HepG2 (cell line): ENCODE measurements around the gene CHMP1A. TPM values are rescaled to one million over a fixed set of nuclear protein-coding genes. Genes with fewer than 3 reads are reported as not detected.

Experiments
- AGO1 ChIP-seq: fragments of 200-400 bp; formaldehyde crosslinking; IDR thresholded peaks from 2 replicates; pipeline ENCODE4 v1.6.1; 2017; ENCODE audit warnings: mild to moderate bottlenecking, low read depth, low read length, moderate library complexity; ENCODE audit not compliant: poor library complexity, severe bottlenecking
- BORCS8-MEF2B ChIP-seq: sonication (generic); formaldehyde crosslinking; IDR thresholded peaks from 2 replicates; pipeline ENCODE4 v1.8.0; 2022; ENCODE audit warnings: mild to moderate bottlenecking, missing genetic modification reagents
- CAMTA2 ChIP-seq: sonication (generic); formaldehyde crosslinking; IDR thresholded peaks from 2 replicates; pipeline ENCODE4 v1.4.0; 2020; ENCODE audit warnings: mild to moderate bottlenecking, missing genetic modification reagents, borderline replicate concordance
- ERF ChIP-seq: IDR thresholded peaks from 2 replicates; pipeline ENCODE4 v1.6.1; 2018; ENCODE audit warnings: missing biosample characterization, missing genetic modification reagents
- KAT2B ChIP-seq: fragments of 150-350 bp; IDR thresholded peaks from 2 replicates; pipeline ENCODE4 v1.6.1; 2014; ENCODE audit warnings: low read depth, low read length, borderline replicate concordance
- MZF1 ChIP-seq: sonication (generic); formaldehyde crosslinking; IDR thresholded peaks from 2 replicates; pipeline ENCODE4 v1.8.1; 2023; ENCODE audit warnings: mild to moderate bottlenecking, missing genetic modification reagents, borderline replicate concordance
- NFRKB ChIP-seq: fragments of 450-650 bp; IDR thresholded peaks from 2 replicates; pipeline ENCODE4 v1.6.1; 2017
- NR2F6 ChIP-seq, 2 experiments: IDR thresholded peaks; 2 replicates each; pipeline ENCODE4 v1.6.1; 2016; ENCODE audit warnings: antibody characterized with exemption in 1 of 2, mild to moderate bottlenecking in 1 of 2
- PAWR ChIP-seq: sonication (generic); formaldehyde crosslinking; IDR thresholded peaks from 2 replicates; pipeline ENCODE4 v1.4.0; 2020; ENCODE audit warnings: missing genetic modification reagents, mild to moderate bottlenecking, borderline replicate concordance
- POLR2AphosphoS5 ChIP-seq: IDR thresholded peaks from 2 replicates; pipeline ENCODE4 v1.6.1; 2012; ENCODE audit warnings: low read depth, low read length
- RARA ChIP-seq: IDR thresholded peaks from 2 replicates; pipeline ENCODE4 v1.6.1; 2016; ENCODE audit warnings: missing genetic modification reagents, missing compliant biosample characterization
- RBAK ChIP-seq: sonication (generic); formaldehyde crosslinking; IDR thresholded peaks from 2 replicates; pipeline ENCODE4 v1.5.1; 2020; ENCODE audit warnings: mild to moderate bottlenecking, missing genetic modification reagents
- RFXANK ChIP-seq: IDR thresholded peaks from 2 replicates; pipeline ENCODE4 v1.6.1; 2016
- SMARCC2 ChIP-seq: fragments of 450-650 bp; IDR thresholded peaks from 2 replicates; pipeline ENCODE4 v1.6.1; 2017; ENCODE audit warnings: antibody characterized with exemption, mild to moderate bottlenecking
- ZNF121 ChIP-seq: sonication (generic); formaldehyde crosslinking; IDR thresholded peaks from 2 replicates; pipeline ENCODE4 v1.5.0; 2020; ENCODE audit warnings: mild to moderate bottlenecking, missing genetic modification reagents
- ZNF331 ChIP-seq: sonication (generic); formaldehyde crosslinking; IDR thresholded peaks from 2 replicates; pipeline ENCODE4 v1.4.0; 2020; ENCODE audit warnings: missing genetic modification reagents
- ZNF431 ChIP-seq: sonication (generic); formaldehyde crosslinking; IDR thresholded peaks from 2 replicates; pipeline ENCODE4 v1.9.0; 2022; ENCODE audit warnings: missing genetic modification reagents, low read depth, mild to moderate bottlenecking, borderline replicate concordance
- ZNF605 ChIP-seq: sonication (generic); formaldehyde crosslinking; IDR thresholded peaks from 2 replicates; pipeline ENCODE4 v1.8.0; 2022; ENCODE audit warnings: mild to moderate bottlenecking, missing genetic modification reagents
- ZNF788 ChIP-seq: sonication (generic); formaldehyde crosslinking; IDR thresholded peaks from 2 replicates; pipeline ENCODE4 v1.5.0; 2020; ENCODE audit warnings: mild to moderate bottlenecking, missing genetic modification reagents, borderline replicate concordance
- ZSCAN25 ChIP-seq: sonication (generic); formaldehyde crosslinking; IDR thresholded peaks from 2 replicates; pipeline ENCODE4 v1.8.0; 2022; ENCODE audit warnings: mild to moderate bottlenecking, missing genetic modification reagents
- polyA plus RNA-seq, 8 experiments: library from polyadenylated mRNA; depleted of rRNA in 3 of 8; stranded (reverse) in 7 of 8; unstranded in 1 of 8; fragments of >200 nt; fragmentation: Illumina TruSeq in 4 of 8; extraction: Trizol in 4 of 8; gene quantifications; 2 replicates each; pipeline versions ENCODE4 v1.2.1 to v1.2.3, GENCODE V29; 2011 to 2016; ENCODE audit warnings: low read depth in 4 of 8, missing spikeins in 1 of 8, mixed read lengths in 1 of 8; ENCODE audit not compliant: insufficient read depth in 1 of 8
- total RNA-seq, 5 experiments: library from RNA; depleted of rRNA; stranded (reverse); fragments of >200 nt; fragmentation: Illumina TruSeq; extraction: Trizol; gene quantifications; 2 replicates each; pipeline ENCODE4 v1.2.3, GENCODE V29; 2016; ENCODE audit warnings: low read depth in 1 of 5
- TF ChIP-seq, protein P1 (sequence below): fragments of 450-650 bp; IDR thresholded peaks from 2 replicates; pipeline ENCODE4 v1.6.1; 2017; ENCODE audit warnings: mild to moderate bottlenecking
- TF ChIP-seq, protein P2 (sequence below): sonication (generic); formaldehyde crosslinking; IDR thresholded peaks from 2 replicates; pipeline ENCODE4 v1.8.0; 2022; ENCODE audit warnings: low read depth, missing genetic modification reagents
- TF ChIP-seq, protein P3 (sequence below): sonication (generic); formaldehyde crosslinking; conservative IDR thresholded peaks from 2 replicates; pipeline ENCODE4 v1.8.0; 2022; ENCODE audit warnings: mild to moderate bottlenecking, moderate library complexity, missing genetic modification reagents
- TF ChIP-seq, protein P4 (sequence below): sonication (generic); formaldehyde crosslinking; IDR thresholded peaks from 2 replicates; pipeline ENCODE4 v1.5.1; 2020; ENCODE audit warnings: missing genetic modification reagents, mild to moderate bottlenecking, borderline replicate concordance

CHMP1A gene
- total and polyA plus RNA-seq, 2 of the 13 experiments (the other 11 are each of a cell fraction or from before 2014, with no cell fraction given) = 69.4 to 73.3 TPM

DNA sequence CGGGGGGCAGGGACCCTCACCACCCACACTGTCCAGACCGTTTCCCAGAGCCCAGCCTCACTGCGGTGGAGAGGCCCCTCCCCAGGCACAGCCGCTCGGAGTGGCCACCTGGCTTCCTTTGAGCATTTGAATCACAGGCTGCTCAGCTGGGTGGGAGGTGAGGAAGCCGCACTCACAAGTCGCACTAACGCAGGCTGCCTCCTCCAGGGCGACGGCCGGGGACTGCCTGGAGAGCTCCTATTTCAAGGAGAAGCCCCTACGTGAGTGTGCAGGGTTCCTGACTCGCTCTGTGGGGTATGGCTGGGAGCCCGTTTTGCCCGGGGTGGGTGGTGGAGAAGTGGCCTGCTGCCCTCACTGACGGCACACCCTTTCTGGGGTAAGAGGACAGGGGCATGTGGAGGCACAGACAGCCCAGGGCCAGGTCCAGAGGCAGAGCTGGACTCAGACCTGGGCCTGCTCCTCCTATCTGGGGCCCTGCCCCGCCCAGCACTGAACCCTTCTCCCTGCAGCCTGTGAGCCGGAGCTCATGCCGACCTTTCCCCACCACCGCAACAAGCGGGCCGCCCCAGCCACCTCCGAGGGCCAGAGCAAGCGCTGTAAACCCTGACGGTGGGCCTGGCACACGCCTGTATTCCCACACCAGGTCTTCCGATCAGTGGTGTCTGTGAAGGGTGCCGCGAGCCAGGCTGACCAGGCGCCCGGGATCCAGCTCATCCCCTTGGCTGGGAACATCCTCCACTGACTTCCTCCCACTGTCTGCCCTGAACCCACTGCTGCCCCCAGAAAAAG lies 37.8 kb upstream of the CHMP1A start (continued):
- TF ChIP-seq KAT2B = no peak
- peak; percentile 62 for TF ChIP-seq ERF (CRISPR knock-in tag)
- peak; percentile 52; the same call in 1 of the 2 replicates for TF ChIP-seq ZSCAN25
- TF ChIP-seq AGO1 = peak; percentile 97
- no peak; the same call in 1 of the 2 replicates for TF ChIP-seq POLR2AphosphoS5
- TF ChIP-seq SMARCC2 = no peak
- TF ChIP-seq, protein P1, sequence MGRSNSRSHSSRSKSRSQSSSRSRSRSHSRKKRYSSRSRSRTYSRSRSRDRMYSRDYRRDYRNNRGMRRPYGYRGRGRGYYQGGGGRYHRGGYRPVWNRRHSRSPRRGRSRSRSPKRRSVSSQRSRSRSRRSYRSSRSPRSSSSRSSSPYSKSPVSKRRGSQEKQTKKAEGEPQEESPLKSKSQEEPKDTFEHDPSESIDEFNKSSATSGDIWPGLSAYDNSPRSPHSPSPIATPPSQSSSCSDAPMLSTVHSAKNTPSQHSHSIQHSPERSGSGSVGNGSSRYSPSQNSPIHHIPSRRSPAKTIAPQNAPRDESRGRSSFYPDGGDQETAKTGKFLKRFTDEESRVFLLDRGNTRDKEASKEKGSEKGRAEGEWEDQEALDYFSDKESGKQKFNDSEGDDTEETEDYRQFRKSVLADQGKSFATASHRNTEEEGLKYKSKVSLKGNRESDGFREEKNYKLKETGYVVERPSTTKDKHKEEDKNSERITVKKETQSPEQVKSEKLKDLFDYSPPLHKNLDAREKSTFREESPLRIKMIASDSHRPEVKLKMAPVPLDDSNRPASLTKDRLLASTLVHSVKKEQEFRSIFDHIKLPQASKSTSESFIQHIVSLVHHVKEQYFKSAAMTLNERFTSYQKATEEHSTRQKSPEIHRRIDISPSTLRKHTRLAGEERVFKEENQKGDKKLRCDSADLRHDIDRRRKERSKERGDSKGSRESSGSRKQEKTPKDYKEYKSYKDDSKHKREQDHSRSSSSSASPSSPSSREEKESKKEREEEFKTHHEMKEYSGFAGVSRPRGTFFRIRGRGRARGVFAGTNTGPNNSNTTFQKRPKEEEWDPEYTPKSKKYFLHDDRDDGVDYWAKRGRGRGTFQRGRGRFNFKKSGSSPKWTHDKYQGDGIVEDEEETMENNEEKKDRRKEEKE = no peak
- peak; percentile 60; the same call in 1 of the 2 replicates for TF ChIP-seq RBAK (CRISPR knock-in tag)
- 0 out of 2 replicates have a peak, but pooled peaks have one; percentile 77 for TF ChIP-seq MZF1 (CRISPR knock-in tag)
- TF ChIP-seq, protein P2, sequence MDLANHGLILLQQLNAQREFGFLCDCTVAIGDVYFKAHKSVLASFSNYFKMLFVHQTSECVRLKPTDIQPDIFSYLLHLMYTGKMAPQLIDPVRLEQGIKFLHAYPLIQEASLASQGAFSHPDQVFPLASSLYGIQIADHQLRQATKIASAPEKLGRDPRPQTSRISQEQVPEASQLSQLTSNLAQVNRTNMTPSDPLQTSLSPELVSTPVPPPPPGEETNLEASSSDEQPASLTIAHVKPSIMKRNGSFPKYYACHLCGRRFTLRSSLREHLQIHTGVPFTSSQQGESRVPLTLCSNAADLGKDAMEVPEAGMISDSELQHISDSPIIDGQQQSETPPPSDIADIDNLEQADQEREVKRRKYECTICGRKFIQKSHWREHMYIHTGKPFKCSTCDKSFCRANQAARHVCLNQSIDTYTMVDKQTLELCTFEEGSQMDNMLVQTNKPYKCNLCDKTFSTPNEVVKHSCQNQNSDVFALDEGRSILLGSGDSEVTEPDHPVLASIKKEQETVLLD (CRISPR knock-in tag) = no peak
- no peak for TF ChIP-seq NR2F6 (IDR thresholded peaks at IDR 0.05)
- peak; percentile 18; the same call in 1 of the 2 replicates for TF ChIP-seq NR2F6 (CRISPR knock-in tag; IDR thresholded peaks at IDR 0.05)
- peak; percentile 71; the same call in 1 of the 2 replicates for TF ChIP-seq ZNF331 (CRISPR knock-in tag)
- TF ChIP-seq, protein P3, sequence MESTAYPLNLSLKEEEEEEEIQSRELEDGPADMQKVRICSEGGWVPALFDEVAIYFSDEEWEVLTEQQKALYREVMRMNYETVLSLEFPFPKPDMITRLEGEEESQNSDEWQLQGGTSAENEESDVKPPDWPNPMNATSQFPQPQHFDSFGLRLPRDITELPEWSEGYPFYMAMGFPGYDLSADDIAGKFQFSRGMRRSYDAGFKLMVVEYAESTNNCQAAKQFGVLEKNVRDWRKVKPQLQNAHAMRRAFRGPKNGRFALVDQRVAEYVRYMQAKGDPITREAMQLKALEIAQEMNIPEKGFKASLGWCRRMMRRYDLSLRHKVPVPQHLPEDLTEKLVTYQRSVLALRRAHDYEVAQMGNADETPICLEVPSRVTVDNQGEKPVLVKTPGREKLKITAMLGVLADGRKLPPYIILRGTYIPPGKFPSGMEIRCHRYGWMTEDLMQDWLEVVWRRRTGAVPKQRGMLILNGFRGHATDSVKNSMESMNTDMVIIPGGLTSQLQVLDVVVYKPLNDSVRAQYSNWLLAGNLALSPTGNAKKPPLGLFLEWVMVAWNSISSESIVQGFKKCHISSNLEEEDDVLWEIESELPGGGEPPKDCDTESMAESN (CRISPR knock-in tag) = no peak; the same call in 1 of the 2 replicates
- TF ChIP-seq ZNF605 = no peak
- no peak for TF ChIP-seq CAMTA2 (CRISPR knock-in tag)
- TF ChIP-seq RFXANK (CRISPR knock-in tag) = no peak
- TF ChIP-seq ZNF121 (CRISPR knock-in tag) = no peak
- TF ChIP-seq, protein P4, sequence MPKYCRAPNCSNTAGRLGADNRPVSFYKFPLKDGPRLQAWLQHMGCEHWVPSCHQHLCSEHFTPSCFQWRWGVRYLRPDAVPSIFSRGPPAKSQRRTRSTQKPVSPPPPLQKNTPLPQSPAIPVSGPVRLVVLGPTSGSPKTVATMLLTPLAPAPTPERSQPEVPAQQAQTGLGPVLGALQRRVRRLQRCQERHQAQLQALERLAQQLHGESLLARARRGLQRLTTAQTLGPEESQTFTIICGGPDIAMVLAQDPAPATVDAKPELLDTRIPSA (CRISPR knock-in tag) = no peak
- TF ChIP-seq ZNF431 (CRISPR knock-in tag) = no peak
- TF ChIP-seq ZNF788 (CRISPR knock-in tag) = peak; percentile 84
- peak; percentile 91 for TF ChIP-seq BORCS8-MEF2B
- no peak for TF ChIP-seq NFRKB
- no peak for TF ChIP-seq PAWR (CRISPR knock-in tag)
- TF ChIP-seq RARA (CRISPR knock-in tag) = no peak
